Effector memory CD8-positive, alpha-beta T cell (primary cell): Measurements from ENCODE around the gene MYO5B.
"Not testable (repeated sequence)": the region's sequence is repeated elsewhere in the genome, so short reads cannot be mapped to it uniquely, and the experiment has no call there.

Experiments
- ATAC-seq: fragments of 150-1000 bp; cut with Tn5 transposase; replicated peaks from 2 replicates; pipeline ENCODE4 v1.10.0; 2021; ENCODE audit warnings: mild to moderate bottlenecking, moderate library complexity
- DNase-seq, 3 experiments: peaks; one replicate each; pipeline ENCODE4 v3.0.0; 2021
- H3K27ac Mint-ChIP-seq, 2 donors: one replicate each; pipeline ENCODE4 v1.8.0; 2022; ENCODE audit warnings: mild to moderate bottlenecking in 2 of 2, mixed read lengths in 2 of 2, moderate library complexity in 2 of 2
- H3K27me3 Mint-ChIP-seq, 2 donors: one replicate each; pipeline ENCODE4 v1.8.0; 2022; ENCODE audit warnings: mixed read lengths in 2 of 2
- H3K36me3 Mint-ChIP-seq: one replicate; pipeline ENCODE4 v1.8.0; 2022; ENCODE audit warnings: mild to moderate bottlenecking, moderate library complexity, mixed read lengths; ENCODE audit not compliant: insufficient read depth
- H3K4me1 Mint-ChIP-seq, 2 donors: one replicate each; pipeline ENCODE4 v1.8.0; 2022; ENCODE audit warnings: low read depth in 2 of 2, mixed read lengths in 2 of 2
- H3K4me3 Mint-ChIP-seq, 2 donors: one replicate each; pipeline ENCODE4 v1.8.0; 2022; ENCODE audit warnings: mild to moderate bottlenecking in 2 of 2, mixed read lengths in 2 of 2, moderate library complexity in 2 of 2
- H3K9me3 Mint-ChIP-seq, 2 donors: one replicate each; pipeline ENCODE4 v1.8.0; 2022; ENCODE audit warnings: mixed read lengths in 2 of 2

MYO5B gene

GRCh38 chr18:49789560-49790134 lies 405.3 kb downstream of the MYO5B start:
- Mint-ChIP-seq H3K4me3 (peak overlapping the region in 1 of 2 donors; percentile 72), H3K4me1 (peaks cover 25 to 35% of the 10 kb centered on the region in 2 donors), H3K27ac (peak overlapping the region in 1 of 2 donors; percentile 92), H3K36me3 (peaks cover 24% of the 10 kb centered on the region)
- not testable (repeated sequence) for H3K27me3 Mint-ChIP-seq, ATAC-seq, DNase-seq, H3K9me3 Mint-ChIP-seq

- Mint-ChIP-seq H3K9me3 (no peaks in the 10 kb centered on the region), H3K27me3 (no peaks in the 10 kb centered on the region), H3K4me3 (peak overlapping the region; percentile 63 to 72), H3K27ac (peak overlapping the region; percentile 87 to 92), H3K4me1 (peaks cover 35 to 47% of the 10 kb centered on the region in 2 donors), H3K36me3 (peaks cover 29% of the 10 kb centered on the region)
- no peak for DNase-seq
- ATAC-seq: no peak
These were observed 406.5 kb downstream of the MYO5B start for GRCh38 chr18:49788327-49788898.

GRCh38 chr18:49786019-49786720 lies 408.8 kb downstream of the MYO5B start:
- Mint-ChIP-seq H3K4me3 (peak overlapping the region; percentile 40 to 76), H3K4me1 (peaks cover 39 to 47% of the 10 kb centered on the region in 2 donors), H3K27me3 (no peaks in the 10 kb centered on the region), H3K27ac (peak overlapping the region in 1 of 2 donors; percentile 80), H3K9me3 (no peaks in the 10 kb centered on the region), H3K36me3 (peaks cover 26% of the 10 kb centered on the region)
- ATAC-seq (peak; percentile 96), DNase-seq (no peak)

- ATAC-seq: peak; percentile 20
- peaks cover 47 to 51% of the 10 kb centered on the region in 2 donors for H3K4me1 Mint-ChIP-seq
- H3K27me3 Mint-ChIP-seq: no peaks in the 10 kb centered on the region
- peaks cover 17% of the 10 kb centered on the region for H3K36me3 Mint-ChIP-seq
- H3K4me3 Mint-ChIP-seq: peak overlapping the region; percentile 19 to 76
- no peaks in the 10 kb centered on the region for H3K9me3 Mint-ChIP-seq
- H3K27ac Mint-ChIP-seq: peak overlapping the region; percentile 68 to 96
- no peak for DNase-seq
These were observed 410.3 kb downstream of the MYO5B start for GRCh38 chr18:49784427-49785185.

GRCh38 chr18:49783631-49784030 lies 411.3 kb downstream of the MYO5B start:
- Mint-ChIP-seq H3K27ac (peak overlapping the region; percentile 68 to 96), H3K4me3 (peak overlapping the region in 1 of 2 donors; percentile 46)

GRCh38 chr18:49778826-49779465 lies 416.0 kb downstream of the MYO5B start:
- peaks cover 2 to 4% of the 10 kb centered on the region in 2 donors for H3K9me3 Mint-ChIP-seq
- no peaks in the 10 kb centered on the region for H3K27me3 Mint-ChIP-seq
- H3K27ac Mint-ChIP-seq: no peak overlapping the region
- no peak for DNase-seq
- peaks cover 12 to 20% of the 10 kb centered on the region in 2 donors for H3K4me1 Mint-ChIP-seq
- no peak overlapping the region for H3K4me3 Mint-ChIP-seq
- peaks cover 15% of the 10 kb centered on the region for H3K36me3 Mint-ChIP-seq
- no peak for ATAC-seq

More at GRCh38 chr18:49783631-49784030, 411.3 kb downstream of the MYO5B start:
- not testable (repeated sequence) for ATAC-seq, DNase-seq, H3K27me3 Mint-ChIP-seq, H3K9me3 Mint-ChIP-seq
- Mint-ChIP-seq H3K36me3 (peaks cover 15% of the 10 kb centered on the region), H3K4me1 (peaks cover 42 to 44% of the 10 kb centered on the region in 2 donors)
